Measurements from ENCODE around the gene GP1BA.

The GP1BA gene

DNA sequence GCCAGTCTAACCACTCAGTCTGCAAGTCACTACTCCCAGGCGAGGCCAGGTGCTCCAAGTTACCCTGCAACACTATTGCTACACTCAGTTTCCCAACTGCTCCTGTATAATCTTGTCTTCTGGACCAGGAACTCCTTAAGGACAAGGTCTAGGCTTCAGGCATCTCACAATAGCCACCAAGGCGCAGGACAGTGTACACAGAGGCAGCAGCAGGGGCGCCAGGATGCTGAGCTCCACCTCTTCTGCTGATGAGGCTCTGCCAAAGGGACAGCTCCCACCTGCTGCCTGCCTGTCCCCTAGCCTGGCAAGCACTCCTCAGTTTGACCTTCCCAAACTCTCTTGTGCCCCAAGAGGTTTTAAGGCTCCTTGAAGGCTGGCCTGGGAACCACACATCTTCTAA lies 4.4 kb downstream of the GP1BA start:
- TF ChIP-seq, protein P1, sequence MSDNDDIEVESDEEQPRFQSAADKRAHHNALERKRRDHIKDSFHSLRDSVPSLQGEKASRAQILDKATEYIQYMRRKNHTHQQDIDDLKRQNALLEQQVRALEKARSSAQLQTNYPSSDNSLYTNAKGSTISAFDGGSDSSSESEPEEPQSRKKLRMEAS (IDR thresholded peaks at IDR 0.05) = no peak
- TF ChIP-seq YY1 (IDR thresholded peaks at IDR 0.05; ENCODE audit: low read depth) = no peak
- TF ChIP-seq TCF12 (IDR thresholded peaks at IDR 0.05; ENCODE audit: low read depth) = no peak
- TF ChIP-seq EP300 (IDR thresholded peaks at IDR 0.05; ENCODE audit: borderline replicate concordance) = no peak
- TF ChIP-seq TEAD4 (IDR thresholded peaks at IDR 0.05) = no peak
- TF ChIP-seq, protein P2, sequence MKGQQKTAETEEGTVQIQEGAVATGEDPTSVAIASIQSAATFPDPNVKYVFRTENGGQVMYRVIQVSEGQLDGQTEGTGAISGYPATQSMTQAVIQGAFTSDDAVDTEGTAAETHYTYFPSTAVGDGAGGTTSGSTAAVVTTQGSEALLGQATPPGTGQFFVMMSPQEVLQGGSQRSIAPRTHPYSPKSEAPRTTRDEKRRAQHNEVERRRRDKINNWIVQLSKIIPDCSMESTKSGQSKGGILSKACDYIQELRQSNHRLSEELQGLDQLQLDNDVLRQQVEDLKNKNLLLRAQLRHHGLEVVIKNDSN (IDR thresholded peaks at IDR 0.05) = no peak
- TF ChIP-seq CEBPB (IDR thresholded peaks at IDR 0.05) = no peak
- no peak for TF ChIP-seq TAF1 (IDR thresholded peaks at IDR 0.05; ENCODE audit: low read depth)
- TF ChIP-seq EGR1 (IDR thresholded peaks at IDR 0.05) = no peak
- no peak for TF ChIP-seq ZBTB7A (IDR thresholded peaks at IDR 0.05; ENCODE audit: low read depth)
- TF ChIP-seq CREB1 (IDR thresholded peaks at IDR 0.05; ENCODE audit: low read depth) = no peak
- TF ChIP-seq RAD21 (IDR thresholded peaks at IDR 0.05; ENCODE audit: low read depth) = no peak
- no peak for TF ChIP-seq FOXM1 (IDR thresholded peaks at IDR 0.05; ENCODE audit: borderline replicate concordance, low read depth)
- TF ChIP-seq NFIC (IDR thresholded peaks at IDR 0.05) = no peak
- TF ChIP-seq, protein P3, sequence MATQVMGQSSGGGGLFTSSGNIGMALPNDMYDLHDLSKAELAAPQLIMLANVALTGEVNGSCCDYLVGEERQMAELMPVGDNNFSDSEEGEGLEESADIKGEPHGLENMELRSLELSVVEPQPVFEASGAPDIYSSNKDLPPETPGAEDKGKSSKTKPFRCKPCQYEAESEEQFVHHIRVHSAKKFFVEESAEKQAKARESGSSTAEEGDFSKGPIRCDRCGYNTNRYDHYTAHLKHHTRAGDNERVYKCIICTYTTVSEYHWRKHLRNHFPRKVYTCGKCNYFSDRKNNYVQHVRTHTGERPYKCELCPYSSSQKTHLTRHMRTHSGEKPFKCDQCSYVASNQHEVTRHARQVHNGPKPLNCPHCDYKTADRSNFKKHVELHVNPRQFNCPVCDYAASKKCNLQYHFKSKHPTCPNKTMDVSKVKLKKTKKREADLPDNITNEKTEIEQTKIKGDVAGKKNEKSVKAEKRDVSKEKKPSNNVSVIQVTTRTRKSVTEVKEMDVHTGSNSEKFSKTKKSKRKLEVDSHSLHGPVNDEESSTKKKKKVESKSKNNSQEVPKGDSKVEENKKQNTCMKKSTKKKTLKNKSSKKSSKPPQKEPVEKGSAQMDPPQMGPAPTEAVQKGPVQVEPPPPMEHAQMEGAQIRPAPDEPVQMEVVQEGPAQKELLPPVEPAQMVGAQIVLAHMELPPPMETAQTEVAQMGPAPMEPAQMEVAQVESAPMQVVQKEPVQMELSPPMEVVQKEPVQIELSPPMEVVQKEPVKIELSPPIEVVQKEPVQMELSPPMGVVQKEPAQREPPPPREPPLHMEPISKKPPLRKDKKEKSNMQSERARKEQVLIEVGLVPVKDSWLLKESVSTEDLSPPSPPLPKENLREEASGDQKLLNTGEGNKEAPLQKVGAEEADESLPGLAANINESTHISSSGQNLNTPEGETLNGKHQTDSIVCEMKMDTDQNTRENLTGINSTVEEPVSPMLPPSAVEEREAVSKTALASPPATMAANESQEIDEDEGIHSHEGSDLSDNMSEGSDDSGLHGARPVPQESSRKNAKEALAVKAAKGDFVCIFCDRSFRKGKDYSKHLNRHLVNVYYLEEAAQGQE (IDR thresholded peaks at IDR 0.05; ENCODE audit: low read depth) = no peak

DNA sequence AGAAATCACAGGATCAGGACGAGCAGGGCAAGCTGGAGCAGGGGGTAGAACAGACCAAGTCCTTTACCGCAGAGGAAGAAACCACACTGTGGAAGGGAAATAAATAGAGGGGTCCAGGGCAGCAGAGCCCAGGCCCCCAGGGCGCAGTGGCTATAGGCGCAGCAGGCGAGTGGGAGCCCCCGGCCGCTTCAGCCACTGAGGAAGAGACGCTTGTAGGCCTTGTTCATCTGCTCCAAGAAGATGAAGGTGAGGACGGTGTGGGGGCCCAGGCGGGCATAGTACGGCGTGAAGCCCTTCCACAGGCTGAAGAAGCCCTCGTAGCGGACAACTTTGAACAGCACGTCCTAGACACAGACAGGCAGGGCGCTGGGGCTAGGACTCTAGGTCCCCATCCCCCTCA lies 5.5 kb downstream of the GP1BA start:
- TF ChIP-seq NFIC (IDR thresholded peaks at IDR 0.05) (no peak), TAF1 (IDR thresholded peaks at IDR 0.05; ENCODE audit: low read depth) (no peak), RAD21 (IDR thresholded peaks at IDR 0.05; ENCODE audit: low read depth) (no peak), FOXM1 (IDR thresholded peaks at IDR 0.05; ENCODE audit: borderline replicate concordance, low read depth) (no peak), CREB1 (IDR thresholded peaks at IDR 0.05; ENCODE audit: low read depth) (no peak), TCF12 (IDR thresholded peaks at IDR 0.05; ENCODE audit: low read depth) (no peak), ZBTB7A (IDR thresholded peaks at IDR 0.05; ENCODE audit: low read depth) (no peak), CEBPB (IDR thresholded peaks at IDR 0.05) (no peak), TEAD4 (IDR thresholded peaks at IDR 0.05) (no peak), YY1 (IDR thresholded peaks at IDR 0.05; ENCODE audit: low read depth) (no peak)
- TF ChIP-seq, protein P1 (IDR thresholded peaks at IDR 0.05) = no peak
- TF ChIP-seq, protein P3 (IDR thresholded peaks at IDR 0.05; ENCODE audit: low read depth) = no peak
- TF ChIP-seq, protein P2 (IDR thresholded peaks at IDR 0.05) = no peak

DNA sequence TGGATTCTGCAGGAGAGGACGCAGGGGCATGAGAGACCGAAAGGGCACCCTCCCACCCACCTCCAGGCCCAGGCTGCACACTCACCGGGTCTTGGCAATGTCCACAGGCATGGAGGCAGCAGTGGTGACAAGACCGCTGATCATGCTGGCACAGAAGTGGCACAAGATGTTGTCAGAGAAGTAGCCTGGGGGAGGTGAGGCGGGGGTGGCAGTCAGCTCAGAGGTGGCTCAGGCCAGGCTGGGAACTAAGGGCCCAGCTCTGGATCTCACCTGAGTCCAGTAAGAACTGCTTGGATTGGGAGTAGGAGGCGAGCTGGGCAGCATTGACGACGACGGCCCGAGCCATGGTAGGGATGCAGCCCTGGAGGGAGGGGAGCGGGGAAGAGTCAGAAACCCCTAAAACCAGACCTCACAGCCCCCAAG lies 6.0 kb downstream of the GP1BA start:
- TF ChIP-seq TCF12 (IDR thresholded peaks at IDR 0.05; ENCODE audit: low read depth) (no peak), CREB1 (IDR thresholded peaks at IDR 0.05; ENCODE audit: low read depth) (no peak), NFIC (IDR thresholded peaks at IDR 0.05) (no peak), EGR1 (IDR thresholded peaks at IDR 0.05) (no peak), CEBPB (IDR thresholded peaks at IDR 0.05) (no peak), FOXM1 (IDR thresholded peaks at IDR 0.05; ENCODE audit: borderline replicate concordance, low read depth) (no peak)
- TF ChIP-seq, protein P2 (IDR thresholded peaks at IDR 0.05) = no peak

DNA sequence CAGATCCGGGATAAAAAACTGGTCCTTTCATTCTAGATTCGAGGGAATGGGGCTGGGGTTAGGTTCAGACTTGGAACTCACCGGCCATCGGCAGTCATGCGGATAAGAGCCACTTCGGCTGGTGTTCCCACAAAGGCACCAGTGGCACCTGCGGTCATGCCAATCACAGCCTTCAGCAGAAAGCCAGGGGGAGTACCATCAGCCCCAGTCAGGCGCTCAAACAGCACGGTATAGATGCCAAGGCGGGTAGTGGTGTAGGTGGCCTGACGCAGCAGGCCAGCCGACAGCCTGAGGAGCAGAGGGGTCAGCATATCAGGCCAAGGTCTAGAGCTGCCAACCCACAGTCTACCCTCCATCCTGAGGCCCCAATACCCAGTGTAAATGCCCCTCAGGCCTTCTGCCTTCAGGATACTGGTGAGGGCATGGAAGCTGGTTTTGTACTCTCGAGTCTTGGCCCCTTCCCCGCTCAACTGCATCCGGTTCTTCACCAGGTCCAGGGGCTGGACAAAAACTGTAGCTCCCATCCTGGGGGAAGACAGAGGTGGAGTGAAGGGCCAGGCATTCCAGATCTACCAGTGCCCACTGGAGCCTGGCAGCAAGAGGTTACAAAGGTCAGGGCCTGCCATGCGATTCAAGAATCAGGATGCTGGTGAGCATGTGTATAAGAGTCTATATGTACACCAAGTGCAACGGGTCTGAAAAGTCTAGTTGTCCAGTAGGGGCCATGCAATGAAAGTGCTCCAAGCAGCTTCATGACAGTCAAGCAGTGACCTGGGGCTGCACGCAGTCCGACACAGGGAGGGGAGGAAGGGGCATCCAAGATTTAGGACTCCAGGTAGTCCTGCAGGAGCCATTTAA lies 6.8 kb downstream of the GP1BA start:
- TF ChIP-seq RAD21 (IDR thresholded peaks at IDR 0.05; ENCODE audit: low read depth) (no peak), CEBPB (IDR thresholded peaks at IDR 0.05) (no peak), NFIC (IDR thresholded peaks at IDR 0.05) (no peak), YY1 (IDR thresholded peaks at IDR 0.05; ENCODE audit: low read depth) (no peak), TCF12 (IDR thresholded peaks at IDR 0.05; ENCODE audit: low read depth) (no peak), EP300 (IDR thresholded peaks at IDR 0.05; ENCODE audit: borderline replicate concordance) (no peak), ZBTB7A (IDR thresholded peaks at IDR 0.05; ENCODE audit: low read depth) (no peak), TAF1 (IDR thresholded peaks at IDR 0.05; ENCODE audit: low read depth) (no peak), CREB1 (IDR thresholded peaks at IDR 0.05; ENCODE audit: low read depth) (no peak), TEAD4 (IDR thresholded peaks at IDR 0.05) (no peak)
- TF ChIP-seq, protein P3 (IDR thresholded peaks at IDR 0.05; ENCODE audit: low read depth) = no peak
- TF ChIP-seq, protein P2 (IDR thresholded peaks at IDR 0.05) = no peak
- TF ChIP-seq, protein P1 (IDR thresholded peaks at IDR 0.05) = no peak
